ENCODE measurements around the gene CYP4Z1.
"Not testable (repeated sequence)": the region's sequence is repeated elsewhere in the genome, so short reads cannot be mapped to it uniquely, and the experiment has no call there.

Gene CYP4Z1

GRCh38 chr1:47143654-47144053 is 76.6 kb downstream of the CYP4Z1 start:
- DNase-seq (ENCODE audit: low spot score), result not testable (repeated sequence)
- peak; percentile 10 for TF ChIP-seq CTCF (IDR thresholded peaks at IDR 0.05; ENCODE audit: extremely low read depth, missing control alignments)

GRCh38 chr1:47146495-47146894 is 79.5 kb downstream of the CYP4Z1 start:
- DNase-seq (ENCODE audit: low spot score), result not testable (repeated sequence)

GRCh38 chr1:47147047-47147785 is 80.2 kb downstream of the CYP4Z1 start:
- no peak for TF ChIP-seq CTCF (IDR thresholded peaks at IDR 0.05; ENCODE audit: extremely low read depth, missing control alignments)
- no peak for DNase-seq (ENCODE audit: low spot score)

- DNase-seq (ENCODE audit: low spot score), result not testable (repeated sequence)
These were observed 82.1 kb downstream of the CYP4Z1 start for GRCh38 chr1:47149162-47149561.

- DNase-seq (ENCODE audit: low spot score), result not testable (repeated sequence)
These were observed 89.4 kb downstream of the CYP4Z1 start for GRCh38 chr1:47156457-47156856.

- DNase-seq (ENCODE audit: low spot score), result not testable (repeated sequence)
These were observed 90.9 kb downstream of the CYP4Z1 start for GRCh38 chr1:47157957-47158356.

- no peak for DNase-seq (ENCODE audit: low spot score)
- no peak for TF ChIP-seq CTCF (IDR thresholded peaks at IDR 0.05; ENCODE audit: extremely low read depth, missing control alignments)
These were observed 93.7 kb downstream of the CYP4Z1 start for GRCh38 chr1:47160716-47161115.

GRCh38 chr1:47161298-47162040 is 94.4 kb downstream of the CYP4Z1 start:
- no peak for DNase-seq (ENCODE audit: low spot score)
- no peak for TF ChIP-seq CTCF (IDR thresholded peaks at IDR 0.05; ENCODE audit: extremely low read depth, missing control alignments)

- TF ChIP-seq CTCF (IDR thresholded peaks at IDR 0.05; ENCODE audit: extremely low read depth, missing control alignments), result no peak
- no peak for DNase-seq (ENCODE audit: low spot score)
These were observed 97.5 kb downstream of the CYP4Z1 start for GRCh38 chr1:47164552-47164951.

All from GM20000 (cell line).